PC-9 (cell line): ENCODE measurements around the gene EYS. TPM values are rescaled to one million over a fixed set of nuclear protein-coding genes. Genes with fewer than 3 reads are reported as not detected.

Experiments
- BruUV-seq: library from RNA; stranded (reverse); fragments of 400-500 nt; replicated peaks from 2 replicates; lab custom pipeline; 2021; lab: Mats Ljungman, UMichigan
- CTCF ChIA-PET: fragments of 300-600 bp; sonication (Branson Sonifier 250); formaldehyde crosslinking; loops from one replicate; lab custom pipeline; 2022; ENCODE audit warnings: antibody characterized with exemption; lab: Charles Lee
- POLR2A ChIA-PET: fragments of 300-600 bp; sonication (Branson Sonifier 250); formaldehyde crosslinking; loops from one replicate; lab custom pipeline; 2022; ENCODE audit warnings: antibody characterized with exemption; ENCODE audit not compliant: unreplicated experiment; lab: Charles Lee
- DNase-seq, 2 experiments: peaks; one replicate each; pipeline versions ENCODE4 v3.0.0 to v3.0.0-alpha.2; 2015 to 2022; ENCODE audit warnings: mixed read lengths in 1 of 2
- H2AFZ ChIP-seq: fragments of 200-600 bp; sonication (generic); 2 replicates; pipeline ENCODE4 v1.8.1; 2017; ENCODE audit warnings: antibody characterized with exemption
- H3F3A ChIP-seq: fragments of 200-600 bp; sonication (generic); 2 replicates; pipeline ENCODE4 v1.8.1; 2017; ENCODE audit warnings: antibody characterized with exemption, mild to moderate bottlenecking, low read depth; ENCODE audit not compliant: insufficient read depth
- H3K27ac ChIP-seq: fragments of 200-600 bp; sonication (generic); 2 replicates; pipeline ENCODE4 v1.6.1; 2016; ENCODE audit warnings: mixed run types
- H3K27me3 ChIP-seq: fragments of 200-600 bp; sonication (generic); 2 replicates; pipeline ENCODE4 v1.6.1; 2016; ENCODE audit warnings: low read depth, mixed run types; ENCODE audit not compliant: insufficient read depth
- H3K36me3 ChIP-seq: fragments of 200-600 bp; sonication (generic); 2 replicates; pipeline ENCODE4 v1.6.1; 2016; ENCODE audit warnings: low read depth, mixed run types
- H3K4me1 ChIP-seq: fragments of 200-600 bp; sonication (generic); replicated peaks from 2 replicates; pipeline ENCODE4 v1.6.1; 2016; ENCODE audit warnings: mixed run types; ENCODE audit not compliant: insufficient read depth
- H3K4me2 ChIP-seq: fragments of 200-600 bp; sonication (generic); 2 replicates; pipeline ENCODE4 v1.6.1; 2017; ENCODE audit warnings: mixed run types
- H3K4me3 ChIP-seq: fragments of 200-600 bp; sonication (generic); 2 replicates; pipeline ENCODE4 v1.6.1; 2016; ENCODE audit warnings: mixed run types
- H3K79me2 ChIP-seq: fragments of 200-600 bp; sonication (generic); 2 replicates; pipeline ENCODE4 v1.6.1; 2017; ENCODE audit warnings: low read depth, mixed run types
- H3K9me2 ChIP-seq: fragments of 200-600 bp; sonication (generic); 2 replicates; pipeline ENCODE4 v1.8.1; 2017; ENCODE audit warnings: mild to moderate bottlenecking; ENCODE audit not compliant: insufficient read depth
- H3K9me3 ChIP-seq: fragments of 200-600 bp; sonication (generic); 2 replicates; pipeline ENCODE4 v1.8.1; 2016; ENCODE audit warnings: low read depth; ENCODE audit not compliant: insufficient read depth
- H4K20me1 ChIP-seq: fragments of 200-600 bp; sonication (generic); 2 replicates; pipeline ENCODE4 v1.8.1; 2017; ENCODE audit not compliant: insufficient read depth
- EZH2 ChIP-seq: fragments of 200-600 bp; sonication (generic); IDR thresholded peaks from 2 replicates; pipeline ENCODE4 v1.8.0; 2017; ENCODE audit warnings: antibody characterized with exemption, low read depth
- intact Hi-C: fragments of 100-400 bp; cut with micrococcal nuclease; formaldehyde crosslinking; loops from one replicate; pipeline ENCODE4 v1.10.0; 2022; ENCODE audit not compliant: unreplicated experiment
- total RNA-seq: library from RNA; stranded (reverse); gene quantifications from 2 replicates; pipeline ENCODE4 v1.2.3, GENCODE V29; 2021
- TF ChIP-seq, protein P1 (sequence below): fragments of 200-600 bp; sonication (generic); conservative IDR thresholded peaks from 2 replicates; pipeline ENCODE4 v1.6.1; 2017; ENCODE audit warnings: mixed run types, antibody characterized with exemption, mild to moderate bottlenecking, moderate library complexity

The EYS gene
- total RNA-seq, 1 experiment from 2014 or later = not detected

DNA sequence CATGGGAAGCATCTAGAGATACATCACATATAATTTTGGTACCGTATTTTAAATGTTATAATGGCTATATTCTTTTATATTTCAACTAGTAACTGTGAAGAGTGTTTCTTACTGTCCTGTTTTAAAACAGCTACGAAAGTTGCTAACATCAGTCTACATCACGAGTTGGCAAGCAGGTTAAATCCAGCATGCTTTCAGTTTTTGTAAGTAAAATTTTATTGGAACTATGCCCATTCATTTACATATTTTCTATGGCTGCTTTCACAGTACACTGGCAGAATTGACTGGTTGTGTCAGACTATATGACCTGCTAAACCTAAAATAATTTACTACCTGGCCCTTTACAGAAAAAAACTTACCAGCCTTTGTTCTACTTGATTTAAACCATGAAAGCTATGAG is 1593.3 kb downstream of the EYS start:
- Histone ChIP-seq H3K4me3 (no peak overlapping the region), H3K79me2 (no peaks in the 10 kb centered on the region), H3F3A (no peaks in the 10 kb centered on the region), H3K9me3 (no peaks in the 10 kb centered on the region), H2AFZ (no peak overlapping the region), H3K36me3 (no peaks in the 10 kb centered on the region), H3K27me3 (no peaks in the 10 kb centered on the region), H3K9me2 (no peaks in the 10 kb centered on the region), H4K20me1 (no peaks in the 10 kb centered on the region), H3K27ac (no peak overlapping the region), H3K4me1 (no peaks in the 10 kb centered on the region), H3K4me2 (no peak overlapping the region)
- BruUV-seq = no TSS peak
- no peak for DNase-seq
- TF ChIP-seq, protein P1, sequence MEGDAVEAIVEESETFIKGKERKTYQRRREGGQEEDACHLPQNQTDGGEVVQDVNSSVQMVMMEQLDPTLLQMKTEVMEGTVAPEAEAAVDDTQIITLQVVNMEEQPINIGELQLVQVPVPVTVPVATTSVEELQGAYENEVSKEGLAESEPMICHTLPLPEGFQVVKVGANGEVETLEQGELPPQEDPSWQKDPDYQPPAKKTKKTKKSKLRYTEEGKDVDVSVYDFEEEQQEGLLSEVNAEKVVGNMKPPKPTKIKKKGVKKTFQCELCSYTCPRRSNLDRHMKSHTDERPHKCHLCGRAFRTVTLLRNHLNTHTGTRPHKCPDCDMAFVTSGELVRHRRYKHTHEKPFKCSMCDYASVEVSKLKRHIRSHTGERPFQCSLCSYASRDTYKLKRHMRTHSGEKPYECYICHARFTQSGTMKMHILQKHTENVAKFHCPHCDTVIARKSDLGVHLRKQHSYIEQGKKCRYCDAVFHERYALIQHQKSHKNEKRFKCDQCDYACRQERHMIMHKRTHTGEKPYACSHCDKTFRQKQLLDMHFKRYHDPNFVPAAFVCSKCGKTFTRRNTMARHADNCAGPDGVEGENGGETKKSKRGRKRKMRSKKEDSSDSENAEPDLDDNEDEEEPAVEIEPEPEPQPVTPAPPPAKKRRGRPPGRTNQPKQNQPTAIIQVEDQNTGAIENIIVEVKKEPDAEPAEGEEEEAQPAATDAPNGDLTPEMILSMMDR = no peak
- TF ChIP-seq EZH2 = no peak
- intact Hi-C loops = no loop called here
- CTCF ChIA-PET = no interaction called here
- POLR2A ChIA-PET = no interaction called here

GRCh38 chr6:64104051-64104450 is 1603.0 kb downstream of the EYS start:
- ChIA-PET POLR2A (no interaction called here), CTCF (interaction anchor here (0.6 kb wide), 1 partner anchor 146 kb away, joined by 3 read pairs; no protein-coding TSS in a partner anchor)
- H3K4me3 ChIP-seq = no peak overlapping the region
- H3K4me1 ChIP-seq = no peaks in the 10 kb centered on the region
- DNase-seq = no peak
- no peak overlapping the region for H3K4me2 ChIP-seq
- BruUV-seq = no TSS peak
- intact Hi-C loops = no loop called here
- H4K20me1 ChIP-seq = no peaks in the 10 kb centered on the region
- H3K79me2 ChIP-seq = no peaks in the 10 kb centered on the region
- H3K36me3 ChIP-seq = no peaks in the 10 kb centered on the region
- no peaks in the 10 kb centered on the region for H3K9me2 ChIP-seq
- H3F3A ChIP-seq = no peaks in the 10 kb centered on the region
- no peak overlapping the region for H3K27ac ChIP-seq
- no peak overlapping the region for H2AFZ ChIP-seq
- no peaks in the 10 kb centered on the region for H3K27me3 ChIP-seq
- no peaks in the 10 kb centered on the region for H3K9me3 ChIP-seq
- no peak for TF ChIP-seq EZH2
- TF ChIP-seq, protein P1 = no peak

DNA sequence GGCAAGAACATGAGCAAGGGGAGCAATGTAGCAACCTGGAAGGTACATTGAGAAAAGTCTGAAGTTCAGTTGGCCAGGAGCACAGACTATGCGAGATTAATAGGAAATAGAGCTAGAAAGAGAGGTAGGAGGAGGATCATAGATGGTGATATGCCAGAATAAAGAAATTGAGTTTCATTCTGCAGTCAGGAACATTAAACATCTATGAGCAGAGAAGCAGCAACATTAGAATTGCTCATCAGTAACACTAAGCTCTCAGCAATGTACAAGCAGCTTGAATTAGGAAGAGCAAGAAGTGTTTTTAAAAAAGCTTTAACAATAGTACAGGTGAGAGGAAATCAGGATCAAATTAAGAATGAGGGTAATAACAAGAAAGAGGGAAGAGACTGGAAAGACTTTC is 1603.5 kb downstream of the EYS start:
- Histone ChIP-seq H3K27me3 (no peaks in the 10 kb centered on the region), H3K4me2 (no peak overlapping the region), H3F3A (no peaks in the 10 kb centered on the region), H4K20me1 (no peaks in the 10 kb centered on the region), H3K36me3 (no peaks in the 10 kb centered on the region), H3K4me1 (no peaks in the 10 kb centered on the region), H3K79me2 (no peaks in the 10 kb centered on the region), H3K9me3 (no peaks in the 10 kb centered on the region), H3K9me2 (no peaks in the 10 kb centered on the region), H3K4me3 (no peak overlapping the region), H3K27ac (no peak overlapping the region), H2AFZ (no peak overlapping the region)
- TF ChIP-seq EZH2 = no peak
- TF ChIP-seq, protein P1 = no peak
- POLR2A ChIA-PET = no interaction called here
- intact Hi-C loops = no loop called here
- no peak for DNase-seq
- no TSS peak for BruUV-seq
- CTCF ChIA-PET = no interaction called here
